ENCODE measurements around the gene SCNN1A. TPM values are rescaled to one million over a fixed set of nuclear protein-coding genes. Genes with fewer than 3 reads are reported as not detected.

Gene SCNN1A
- total and polyA plus RNA-seq, 3 experiments from 2014 or later = 0.49 to 0.93 (median 0.77) TPM

DNA sequence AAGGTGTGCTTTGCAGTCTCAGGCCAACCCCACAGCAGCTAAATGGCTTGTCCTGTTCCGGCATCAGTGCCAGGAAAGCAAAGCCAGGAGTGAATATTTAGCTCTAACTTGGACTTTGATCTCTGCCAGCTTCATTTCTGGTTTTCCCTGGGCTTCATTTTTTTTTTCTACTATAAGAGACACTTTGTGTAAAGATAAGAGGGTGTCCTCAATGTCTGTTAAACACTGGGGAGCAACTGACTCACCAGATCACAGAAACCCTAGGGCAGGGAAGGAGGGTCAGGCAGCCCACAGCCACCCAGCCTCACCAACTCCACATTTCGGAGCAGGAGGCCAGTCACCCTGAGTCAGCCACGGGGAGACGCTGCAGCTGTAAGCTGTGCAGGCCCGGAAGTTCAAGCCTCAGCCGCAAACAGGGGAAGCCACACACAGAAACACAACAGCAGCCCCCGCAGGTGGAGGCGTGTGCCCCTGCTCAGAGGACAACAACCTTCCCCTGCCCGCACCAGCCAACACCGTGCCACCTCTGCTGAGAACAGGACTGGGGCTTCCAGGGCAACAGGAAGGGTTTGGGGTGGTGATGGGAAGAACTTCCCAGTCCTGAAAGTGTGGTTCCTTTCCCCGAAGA, 39.8 kb downstream of the SCNN1A start:
- H3K4me3 ChIP-seq (ENCODE audit: low read length) = peak overlapping the region; percentile 91
- H3K4me3 Mint-ChIP-seq = no peak overlapping the region
- DNase-seq = peak; percentile 77 to 92 (median 86)
- peaks cover 0 to 4% of the 10 kb centered on the region in 2 donors for H3K27me3 Mint-ChIP-seq
- peaks cover 40% of the 10 kb centered on the region for H3K36me3 ChIP-seq (ENCODE audit: insufficient read depth, low read length)
- peak overlapping the region in 1 of 8 donors; percentile 79 for H3K27ac Mint-ChIP-seq
- ChIA-PET CTCF (interaction anchor here (0.6 to 6.6 kb wide), 32 partner anchors 8 to 535 kb away, joined by 3 to 106 read pairs (median 4); partner anchors contain the start of genes CD27, MRPL51, TAPBPL and VAMP1), POLR2A (interaction anchor here (0.5 to 4.3 kb wide), 13 partner anchors 10 to 200 kb away, joined by 3 to 34 read pairs (median 6); partner anchors contain the start of genes GAPDH, MRPL51 and VAMP1)
- peaks cover 80% of the 10 kb centered on the region for H3K4me1 ChIP-seq (ENCODE audit: insufficient read depth, low read length)
- H3K4me1 Mint-ChIP-seq = peaks cover 11 to 49% (median 45%) of the 10 kb centered on the region in 3 donors
- H3K36me3 Mint-ChIP-seq = peaks cover 8 to 47% (median 20%) of the 10 kb centered on the region in 3 donors
- H3K9me3 Mint-ChIP-seq = no peaks in the 10 kb centered on the region
- H3K9me3 ChIP-seq (ENCODE audit: low read length) = no peaks in the 10 kb centered on the region
- no peaks in the 10 kb centered on the region for H3K27me3 ChIP-seq (ENCODE audit: insufficient read depth, low read length, poor library complexity, severe bottlenecking)
- H3K27ac ChIP-seq (ENCODE audit: low read depth, low read length) = peak overlapping the region; percentile 80

DNA sequence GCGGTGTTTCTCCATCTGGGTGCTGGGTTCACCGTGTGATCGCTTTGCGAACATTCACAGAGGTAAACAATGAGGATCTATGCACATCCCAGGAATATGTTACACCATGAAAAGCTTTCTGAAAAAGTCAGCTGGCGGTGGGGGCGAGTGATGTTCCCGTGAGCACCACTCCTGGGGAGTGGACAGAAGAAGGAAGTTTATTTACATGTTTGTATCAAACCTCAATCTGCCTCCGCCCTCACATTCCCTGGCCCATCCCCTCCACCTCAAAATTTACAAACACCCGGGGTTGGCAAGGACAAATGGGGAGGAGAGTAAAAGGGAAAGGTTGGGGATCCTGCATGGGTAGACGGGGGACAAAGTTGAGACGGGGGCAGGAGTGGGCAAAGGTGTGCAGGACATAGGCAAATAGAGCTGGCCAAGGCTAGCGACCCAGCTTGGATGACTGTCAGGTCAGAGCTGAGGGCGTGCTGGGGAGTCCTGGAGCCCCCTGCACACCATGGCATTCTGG, 40.4 kb downstream of the SCNN1A start:
- no peaks in the 10 kb centered on the region for H3K9me3 ChIP-seq (ENCODE audit: low read length)
- peaks cover 0 to 4% of the 10 kb centered on the region in 2 donors for H3K27me3 Mint-ChIP-seq
- CTCF ChIA-PET = interaction anchor here (0.6 to 6.6 kb wide), 29 partner anchors 8 to 236 kb away, joined by 3 to 106 read pairs (median 6); partner anchors contain the start of genes CD27, MRPL51, TAPBPL and VAMP1
- H3K36me3 Mint-ChIP-seq = peaks cover 8 to 52% (median 20%) of the 10 kb centered on the region in 3 donors
- peaks cover 79% of the 10 kb centered on the region for H3K4me1 ChIP-seq (ENCODE audit: insufficient read depth, low read length)
- H3K4me3 Mint-ChIP-seq = no peak overlapping the region
- no peaks in the 10 kb centered on the region for H3K27me3 ChIP-seq (ENCODE audit: insufficient read depth, low read length, poor library complexity, severe bottlenecking)
- peak overlapping the region; percentile 80 for H3K27ac ChIP-seq (ENCODE audit: low read depth, low read length)
- no peaks in the 10 kb centered on the region for H3K9me3 Mint-ChIP-seq
- peak overlapping the region in 2 of 8 donors; percentile 79 to 91 for H3K27ac Mint-ChIP-seq
- peak overlapping the region; percentile 91 for H3K4me3 ChIP-seq (ENCODE audit: low read length)
- H3K4me1 Mint-ChIP-seq = peaks cover 14 to 53% (median 45%) of the 10 kb centered on the region in 3 donors
- POLR2A ChIA-PET = interaction anchor here (0.7 to 4.3 kb wide), 13 partner anchors 9 to 219 kb away, joined by 3 to 34 read pairs (median 5); partner anchors contain the start of genes GAPDH, MRPL51 and TAPBPL
- peaks cover 46% of the 10 kb centered on the region for H3K36me3 ChIP-seq (ENCODE audit: insufficient read depth, low read length)
- no peak for DNase-seq

DNA sequence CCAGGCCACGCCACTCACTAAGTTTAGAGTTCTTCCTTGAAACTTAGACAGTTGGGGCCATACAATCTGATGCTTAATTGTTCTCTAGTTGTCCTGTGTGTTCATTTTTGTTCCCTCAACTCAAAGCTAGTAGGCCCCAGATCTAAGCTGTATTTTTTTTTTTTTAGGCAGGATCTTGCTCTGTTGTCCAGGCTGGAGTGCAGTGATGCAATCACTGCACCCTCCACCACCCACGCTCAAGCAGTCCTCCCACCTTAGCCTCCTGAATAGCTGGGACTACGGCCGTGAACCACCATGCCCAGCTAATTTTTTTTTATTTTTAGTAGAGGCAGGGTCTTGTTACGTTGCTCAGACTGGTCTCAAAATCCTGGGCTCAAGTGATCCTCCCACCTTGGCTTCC, 41.0 kb downstream of the SCNN1A start:
- POLR2A ChIA-PET = interaction anchor here (0.8 to 4.3 kb wide), 7 partner anchors 8 to 220 kb away, joined by 3 to 34 read pairs (median 8); partner anchors contain the start of genes GAPDH and TAPBPL
- DNase-seq = no peak
- H3K4me1 Mint-ChIP-seq = peaks cover 14 to 53% (median 45%) of the 10 kb centered on the region in 3 donors
- H3K9me3 ChIP-seq (ENCODE audit: low read length) = no peaks in the 10 kb centered on the region
- H3K36me3 ChIP-seq (ENCODE audit: insufficient read depth, low read length) = peaks cover 51% of the 10 kb centered on the region
- CTCF ChIA-PET = interaction anchor here (0.9 to 6.6 kb wide), 14 partner anchors 7 to 236 kb away, joined by 3 to 106 read pairs (median 26); no protein-coding TSS in a partner anchor
- no peak overlapping the region for H3K4me3 ChIP-seq (ENCODE audit: low read length)
- H3K27ac Mint-ChIP-seq = peak overlapping the region in 5 of 8 donors; percentile 79 to 100 (median 93)
- peaks cover 73% of the 10 kb centered on the region for H3K4me1 ChIP-seq (ENCODE audit: insufficient read depth, low read length)
- H3K36me3 Mint-ChIP-seq = peaks cover 8 to 56% (median 20%) of the 10 kb centered on the region in 3 donors
- no peak overlapping the region for H3K27ac ChIP-seq (ENCODE audit: low read depth, low read length)
- peaks cover 0 to 4% of the 10 kb centered on the region in 2 donors for H3K27me3 Mint-ChIP-seq
- no peaks in the 10 kb centered on the region for H3K27me3 ChIP-seq (ENCODE audit: insufficient read depth, low read length, poor library complexity, severe bottlenecking)
- H3K4me3 Mint-ChIP-seq = peak overlapping the region in 3 of 7 donors; percentile 68 to 78 (median 77)
- H3K9me3 Mint-ChIP-seq = no peaks in the 10 kb centered on the region

DNA sequence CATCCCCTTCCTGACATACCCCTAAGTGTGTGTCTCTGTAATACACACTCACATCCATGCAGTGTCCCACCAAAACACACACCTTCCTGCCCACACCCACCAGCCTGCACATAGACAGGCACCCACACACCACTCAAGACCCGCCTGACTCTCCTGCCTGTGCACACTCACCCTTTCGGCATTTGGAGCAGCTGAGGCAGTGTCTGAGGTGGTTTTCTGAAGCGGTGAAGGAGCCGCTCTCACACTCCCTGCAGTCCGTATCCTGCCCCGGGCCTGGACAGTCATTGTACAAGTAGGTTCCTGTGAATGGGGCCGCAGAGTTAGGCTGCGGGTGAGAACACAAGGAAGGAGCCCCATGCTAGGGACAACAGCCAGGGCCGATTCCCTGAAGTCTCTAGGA, 41.8 kb downstream of the SCNN1A start:
- peak overlapping the region in 3 of 7 donors; percentile 68 to 78 (median 77) for H3K4me3 Mint-ChIP-seq
- H3K36me3 ChIP-seq (ENCODE audit: insufficient read depth, low read length) = peaks cover 57% of the 10 kb centered on the region
- peak overlapping the region; percentile 26 for H3K27ac ChIP-seq (ENCODE audit: low read depth, low read length)
- H3K27ac Mint-ChIP-seq = peak overlapping the region in 5 of 8 donors; percentile 79 to 100 (median 93)
- H3K9me3 Mint-ChIP-seq = no peaks in the 10 kb centered on the region
- ChIA-PET CTCF (interaction anchor here (1.4 to 6.6 kb wide), 7 partner anchors 11 to 205 kb away, joined by 8 to 106 read pairs (median 36); no protein-coding TSS in a partner anchor), POLR2A (interaction anchor here (0.6 to 4.3 kb wide), 2 partner anchors 10 to 30 kb away, joined by 3 to 34 read pairs; no protein-coding TSS in a partner anchor)
- H3K9me3 ChIP-seq (ENCODE audit: low read length) = no peaks in the 10 kb centered on the region
- H3K27me3 ChIP-seq (ENCODE audit: insufficient read depth, low read length, poor library complexity, severe bottlenecking) = no peaks in the 10 kb centered on the region
- H3K4me3 ChIP-seq (ENCODE audit: low read length) = no peak overlapping the region
- H3K27me3 Mint-ChIP-seq = peaks cover 0 to 4% of the 10 kb centered on the region in 2 donors
- peaks cover 65% of the 10 kb centered on the region for H3K4me1 ChIP-seq (ENCODE audit: insufficient read depth, low read length)
- peak in 3 of 5 donors; percentile 26 to 61 (median 49) for DNase-seq
- peaks cover 8 to 62% (median 22%) of the 10 kb centered on the region in 3 donors for H3K36me3 Mint-ChIP-seq
- peaks cover 14 to 53% (median 45%) of the 10 kb centered on the region in 3 donors for H3K4me1 Mint-ChIP-seq

DNA sequence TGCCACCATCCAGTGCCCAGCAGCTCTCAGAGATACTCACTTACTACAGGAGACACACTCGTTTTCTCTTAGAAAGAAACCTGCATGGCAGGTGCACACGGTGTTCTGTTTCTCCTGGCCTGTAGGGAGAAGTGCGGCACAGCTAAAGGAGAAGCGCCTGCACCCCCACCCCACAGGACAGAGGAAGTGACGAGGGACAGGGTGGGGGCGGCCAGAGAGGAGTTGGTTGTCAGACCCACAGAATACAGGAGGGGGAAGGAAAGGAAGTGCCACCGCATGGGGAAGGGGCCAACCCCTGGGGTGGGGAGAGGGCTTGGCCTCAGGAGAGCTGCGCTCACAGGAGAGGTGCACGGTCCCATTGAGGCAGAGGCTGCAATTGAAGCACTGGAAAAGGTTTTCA, 42.3 kb downstream of the SCNN1A start:
- Mint-ChIP-seq H3K27me3 (peaks cover 0 to 4% of the 10 kb centered on the region in 2 donors), H3K36me3 (peaks cover 8 to 67% (median 22%) of the 10 kb centered on the region in 3 donors), H3K4me1 (peaks cover 14 to 53% (median 45%) of the 10 kb centered on the region in 3 donors), H3K27ac (peak overlapping the region in 5 of 8 donors; percentile 79 to 100 (median 93)), H3K4me3 (peak overlapping the region in 3 of 7 donors; percentile 68 to 78 (median 77)), H3K9me3 (no peaks in the 10 kb centered on the region)
- Histone ChIP-seq H3K27ac (ENCODE audit: low read depth, low read length) (peak overlapping the region; percentile 26), H3K27me3 (ENCODE audit: insufficient read depth, low read length, poor library complexity, severe bottlenecking) (no peaks in the 10 kb centered on the region), H3K4me1 (ENCODE audit: insufficient read depth, low read length) (peaks cover 60% of the 10 kb centered on the region), H3K9me3 (ENCODE audit: low read length) (no peaks in the 10 kb centered on the region), H3K36me3 (ENCODE audit: insufficient read depth, low read length) (peaks cover 63% of the 10 kb centered on the region), H3K4me3 (ENCODE audit: low read length) (no peak overlapping the region)
- ChIA-PET CTCF (interaction anchor here (1.0 to 6.6 kb wide), 5 partner anchors 10 to 206 kb away, joined by 4 to 58 read pairs (median 8); no protein-coding TSS in a partner anchor), POLR2A (interaction anchor here (0.6 to 1.2 kb wide), 3 partner anchors 10 to 201 kb away, joined by 3 to 5 read pairs (median 4); partner anchors contain the start of genes GAPDH and VAMP1)
- peak in 4 of 5 donors; percentile 26 to 59 (median 42) for DNase-seq

DNA sequence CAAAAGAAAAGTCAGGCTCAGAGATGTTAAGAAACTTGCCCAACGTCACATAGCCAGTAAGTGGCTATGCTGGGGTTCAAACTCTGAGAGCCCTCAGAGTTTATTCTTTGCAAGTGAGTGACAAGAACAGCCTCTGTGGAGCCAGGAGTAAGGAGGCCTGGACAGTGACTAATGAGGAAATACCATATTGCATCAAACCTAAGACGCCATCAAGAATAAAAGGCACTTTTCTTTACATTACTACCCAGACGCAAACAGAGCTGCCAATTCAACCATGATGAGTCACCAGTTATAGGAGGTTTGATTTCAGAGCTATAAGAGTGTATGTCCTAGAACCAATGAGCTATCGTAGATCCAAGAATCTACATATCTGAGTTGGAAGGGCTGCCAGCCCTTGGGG, 42.9 kb downstream of the SCNN1A start:
- H3K4me1 ChIP-seq (ENCODE audit: insufficient read depth, low read length) = peaks cover 54% of the 10 kb centered on the region
- DNase-seq = no peak
- H3K27me3 ChIP-seq (ENCODE audit: insufficient read depth, low read length, poor library complexity, severe bottlenecking) = no peaks in the 10 kb centered on the region
- H3K4me3 ChIP-seq (ENCODE audit: low read length) = no peak overlapping the region
- Mint-ChIP-seq H3K36me3 (peaks cover 8 to 70% (median 22%) of the 10 kb centered on the region in 3 donors), H3K4me1 (peaks cover 14 to 53% (median 45%) of the 10 kb centered on the region in 3 donors), H3K9me3 (no peaks in the 10 kb centered on the region), H3K4me3 (peak overlapping the region in 3 of 7 donors; percentile 68 to 78 (median 77)), H3K27me3 (peaks cover 0 to 4% of the 10 kb centered on the region in 2 donors), H3K27ac (peak overlapping the region in 5 of 8 donors; percentile 79 to 100 (median 93))
- POLR2A ChIA-PET = interaction anchor here (1.0 to 1.2 kb wide), 2 partner anchors 138 to 202 kb away, joined by 4 to 5 read pairs; partner anchors contain the start of genes GAPDH and VAMP1
- H3K36me3 ChIP-seq (ENCODE audit: insufficient read depth, low read length) = peaks cover 66% of the 10 kb centered on the region
- no peaks in the 10 kb centered on the region for H3K9me3 ChIP-seq (ENCODE audit: low read length)
- CTCF ChIA-PET = interaction anchor here (0.7 to 6.6 kb wide), 6 partner anchors 10 to 206 kb away, joined by 3 to 58 read pairs (median 6); no protein-coding TSS in a partner anchor
- no peak overlapping the region for H3K27ac ChIP-seq (ENCODE audit: low read depth, low read length)

DNA sequence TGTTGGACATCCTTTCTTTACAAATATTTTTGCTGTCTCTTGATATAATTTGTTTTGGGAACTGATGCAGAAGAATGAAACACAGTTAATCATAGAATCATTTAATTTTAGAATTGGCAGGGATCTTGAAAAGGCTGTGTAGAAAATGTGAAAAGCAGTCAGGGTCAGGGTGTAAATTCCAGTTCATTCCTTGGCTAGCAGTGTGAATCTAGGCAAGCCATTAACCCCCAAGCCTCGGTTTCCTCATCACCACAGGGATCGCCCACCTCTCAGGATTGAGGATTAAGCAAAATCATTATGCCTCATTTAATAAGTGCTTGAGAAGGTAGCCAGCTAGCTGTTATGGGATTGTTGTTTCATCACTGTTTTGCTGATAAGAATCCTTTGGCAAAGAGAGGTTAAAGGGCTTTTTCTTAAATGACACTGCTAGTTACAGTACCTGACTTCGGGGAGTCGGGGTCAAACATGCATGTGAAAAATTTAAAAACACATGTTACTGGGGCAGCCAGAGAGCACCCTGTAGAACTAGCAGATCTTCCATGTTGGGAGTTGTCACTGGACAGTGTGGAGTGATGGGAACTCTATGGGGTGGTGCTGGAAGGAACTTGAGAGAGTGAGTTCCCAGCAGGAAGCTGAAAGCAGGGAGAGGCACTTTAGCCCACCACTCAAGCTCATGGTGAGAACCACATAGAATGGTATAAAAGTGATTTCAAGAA, 44.2 kb downstream of the SCNN1A start:
- Mint-ChIP-seq H3K36me3 (peaks cover 8 to 80% (median 22%) of the 10 kb centered on the region in 3 donors), H3K27ac (peak overlapping the region in 7 of 8 donors; percentile 61 to 93 (median 89)), H3K9me3 (no peaks in the 10 kb centered on the region), H3K4me3 (peak overlapping the region in 1 of 7 donors; percentile 23), H3K27me3 (no peaks in the 10 kb centered on the region), H3K4me1 (peaks cover 23 to 62% (median 49%) of the 10 kb centered on the region in 3 donors)
- Histone ChIP-seq H3K27me3 (ENCODE audit: insufficient read depth, low read length, poor library complexity, severe bottlenecking) (no peaks in the 10 kb centered on the region), H3K4me1 (ENCODE audit: insufficient read depth, low read length) (peaks cover 42% of the 10 kb centered on the region), H3K4me3 (ENCODE audit: low read length) (no peak overlapping the region), H3K27ac (ENCODE audit: low read depth, low read length) (no peak overlapping the region), H3K9me3 (ENCODE audit: low read length) (no peaks in the 10 kb centered on the region), H3K36me3 (ENCODE audit: insufficient read depth, low read length) (peaks cover 66% of the 10 kb centered on the region)
- no peak for DNase-seq
- CTCF ChIA-PET = interaction anchor here (0.7 to 2.0 kb wide), 6 partner anchors 8 to 206 kb away, joined by 3 to 5 read pairs (median 4); no protein-coding TSS in a partner anchor
- POLR2A ChIA-PET = no interaction called here
